PFSK-1 (cell line): ENCODE results near the gene PRLHR.

Experiments used
- FOXP2 ChIP-seq: optimal IDR thresholded peaks from 2 replicates; pipeline ENCODE3; 2011; ENCODE audit warnings: borderline replicate concordance, control low read depth, inconsistent platforms; ENCODE audit not compliant: insufficient read depth; ENCODE audit errors: extremely low read length, extremely low read depth
- POLR2AphosphoS5 ChIP-seq: IDR thresholded peaks from 2 replicates; pipeline ENCODE4 v1.6.1; 2012; ENCODE audit warnings: low read depth, mild to moderate bottlenecking, control low read depth, low read length, moderate library complexity
- REST ChIP-seq, 2 experiments: IDR thresholded peaks; 2 replicates each; pipeline versions ENCODE4 v1.6.1 to v1.8.0; 2011 to 2012; ENCODE audit warnings: low read depth in 2 of 2, low read length in 2 of 2, control low read depth in 1 of 2, inconsistent platforms in 1 of 2, mild to moderate bottlenecking in 1 of 2, moderate library complexity in 1 of 2; ENCODE audit not compliant: insufficient read depth in 1 of 2
- SIN3A ChIP-seq: IDR thresholded peaks from 2 replicates; pipeline ENCODE4 v1.6.1; 2012; ENCODE audit warnings: mild to moderate bottlenecking, low read length, moderate library complexity, borderline replicate concordance; ENCODE audit not compliant: insufficient read depth
- TAF1 ChIP-seq: IDR thresholded peaks from 2 replicates; pipeline ENCODE4 v1.6.1; 2012; ENCODE audit warnings: low read length, control low read depth, borderline replicate concordance; ENCODE audit not compliant: insufficient read depth

- TF ChIP-seq SIN3A: no peak
- no peak for TF ChIP-seq REST (IDR thresholded peaks at IDR 0.05; ENCODE audit: insufficient read depth in 1 of 2, low read depth in 2 of 2, low read length in 2 of 2)
- no peak for TF ChIP-seq POLR2AphosphoS5
- TF ChIP-seq TAF1: no peak
- TF ChIP-seq FOXP2: no peak
Observed at GRCh38 chr10:118587881-118588651, 7.4 kb downstream of the PRLHR start.
